GM18526 (cell line): Measurements from ENCODE around the gene TLR5.

Experiments
- POLR2A ChIP-seq: IDR thresholded peaks from 3 replicates; pipeline ENCODE4 v1.6.1; 2011; ENCODE audit not compliant: insufficient read length; ENCODE audit errors: extremely low read depth

TLR5 gene

GRCh38 chr1:223136086-223136485, 7.0 kb downstream of the TLR5 start:
- TF ChIP-seq POLR2A: no peak

DNA sequence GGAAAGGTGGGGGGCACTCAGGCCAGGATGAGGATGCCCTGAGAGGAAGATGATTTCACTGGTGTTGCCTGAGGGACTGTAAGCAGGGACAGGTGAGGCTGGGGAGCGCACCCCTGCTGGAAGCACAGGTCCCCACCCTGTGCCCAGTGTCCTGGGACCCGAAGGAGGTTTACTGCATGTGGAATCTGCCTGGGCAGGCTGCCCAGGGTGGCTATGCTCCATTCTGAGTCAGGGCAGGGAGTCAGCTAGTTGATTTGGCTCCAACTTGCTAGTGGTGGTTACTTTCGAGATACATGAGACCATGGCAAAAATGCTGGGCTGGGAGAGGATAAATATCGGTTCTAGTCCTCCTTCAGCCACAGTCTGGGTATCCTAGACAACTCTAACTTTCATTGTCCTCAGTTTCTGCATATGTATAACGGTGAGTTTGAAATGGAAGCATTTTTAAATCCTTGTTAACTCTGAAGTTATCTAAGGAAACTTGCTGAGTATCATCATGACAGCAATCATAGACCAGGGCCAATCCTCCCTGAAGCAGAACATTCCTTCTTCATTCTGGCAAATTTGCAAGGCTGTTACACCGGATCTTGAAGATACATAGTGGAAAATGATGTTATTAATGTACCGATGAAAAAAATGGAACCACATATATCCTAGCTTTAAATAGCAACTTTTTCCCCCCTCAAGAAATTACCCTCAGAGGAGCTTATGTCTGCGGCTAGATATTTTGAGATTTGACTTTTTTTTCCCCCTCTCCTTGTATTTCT, 7.7 kb downstream of the TLR5 start:
- no peak for TF ChIP-seq POLR2A

- TF ChIP-seq POLR2A: no peak
These were observed 9.1 kb downstream of the TLR5 start for GRCh38 chr1:223133824-223134435.

DNA sequence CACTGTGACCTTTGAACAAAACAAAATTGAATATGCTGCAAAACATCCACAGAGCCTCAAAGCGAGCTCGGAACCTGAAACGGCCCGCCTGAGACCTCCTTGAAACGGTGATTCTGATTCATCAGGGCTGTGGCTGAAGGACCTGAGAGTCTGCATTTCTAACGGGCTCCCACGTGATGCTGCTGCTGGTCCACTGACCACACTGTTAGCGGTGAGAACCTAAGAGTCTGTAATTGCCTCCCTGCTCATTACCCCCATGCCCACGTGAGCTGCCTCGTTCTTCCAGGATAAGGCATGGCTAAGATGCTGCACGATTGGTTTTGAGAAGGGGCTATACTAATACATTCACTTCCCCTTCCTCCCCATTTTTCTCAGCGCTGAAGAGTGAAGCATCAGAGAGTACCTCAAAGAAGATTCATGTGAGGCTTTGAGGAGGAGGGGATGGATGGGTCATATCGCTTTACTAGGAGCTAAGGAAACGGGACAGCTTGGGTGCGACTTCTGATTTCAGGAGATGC, 9.7 kb downstream of the TLR5 start:
- TF ChIP-seq POLR2A: no peak

DNA sequence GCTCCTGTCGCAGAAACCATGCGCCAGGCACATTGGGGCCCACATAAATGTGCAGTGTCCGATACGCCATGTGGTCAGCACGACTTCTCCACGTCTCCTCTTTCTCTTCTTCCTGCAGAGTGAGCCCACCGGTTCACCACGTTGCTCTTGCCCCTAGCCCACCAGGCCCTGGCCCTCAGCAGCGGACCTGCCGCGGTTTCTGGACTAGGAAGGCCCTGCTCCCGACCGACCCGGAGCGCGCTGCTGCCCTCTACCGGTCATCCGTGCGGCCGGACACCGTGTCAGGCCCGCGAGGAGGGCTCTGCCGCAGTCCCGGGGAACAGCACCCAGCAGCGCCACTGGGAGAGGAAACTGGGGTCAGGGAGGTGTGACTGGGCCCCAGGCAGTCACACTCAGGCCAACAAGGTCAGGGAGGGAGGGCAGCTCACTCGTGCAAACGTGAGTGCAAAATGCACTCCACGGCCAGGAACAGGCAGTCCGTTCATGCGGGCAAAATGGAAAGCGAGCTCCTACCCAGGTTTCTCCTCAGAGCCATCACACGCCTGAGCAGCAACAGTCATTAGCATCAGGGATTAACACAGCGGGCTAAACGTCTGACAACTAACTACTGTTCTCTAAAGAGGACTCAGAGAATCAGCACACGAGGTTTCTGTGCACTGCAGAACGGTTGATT, 13.7 kb downstream of the TLR5 start:
- TF ChIP-seq POLR2A: no peak

DNA sequence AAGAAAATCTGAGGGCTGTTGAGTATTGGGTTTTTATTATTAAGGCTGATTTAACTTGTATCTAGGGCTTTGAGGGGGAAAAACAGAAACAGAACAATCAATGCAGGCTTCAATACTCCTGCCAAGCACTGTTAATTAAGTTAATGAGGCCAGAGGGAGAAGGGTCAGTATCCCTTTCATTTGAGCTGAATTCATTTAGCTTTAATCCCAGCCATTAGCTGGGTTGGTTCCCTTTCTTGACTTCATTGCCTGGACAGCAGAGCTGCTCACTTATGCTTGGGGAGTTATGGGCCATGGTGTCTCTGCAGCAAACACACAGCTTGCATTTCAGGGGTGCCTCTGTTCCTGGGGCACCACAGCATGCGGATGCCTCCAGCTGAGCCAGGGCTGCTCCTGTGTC, 16.3 kb downstream of the TLR5 start:
- TF ChIP-seq POLR2A: no peak

DNA sequence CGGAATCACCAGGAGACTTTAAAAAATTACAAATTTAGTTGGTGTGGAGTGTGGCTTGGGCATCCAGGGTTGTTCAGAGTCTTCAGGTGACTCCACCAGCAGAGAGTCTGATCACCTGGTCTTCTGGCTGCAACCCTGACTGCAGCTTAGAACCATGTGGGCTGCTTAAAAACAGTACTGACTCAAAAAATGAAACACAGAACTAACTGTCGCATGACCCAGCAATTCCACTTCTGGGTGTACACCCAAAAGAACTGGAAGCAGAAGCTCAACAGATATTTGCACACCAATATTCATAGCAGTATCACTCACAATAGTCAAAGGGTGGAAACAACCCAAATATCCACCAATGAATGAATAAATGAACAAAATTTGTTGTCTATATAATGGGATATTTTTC, 17.3 kb downstream of the TLR5 start:
- no peak for TF ChIP-seq POLR2A

GRCh38 chr1:223123011-223123610, 19.9 kb downstream of the TLR5 start:
- TF ChIP-seq POLR2A: no peak

DNA sequence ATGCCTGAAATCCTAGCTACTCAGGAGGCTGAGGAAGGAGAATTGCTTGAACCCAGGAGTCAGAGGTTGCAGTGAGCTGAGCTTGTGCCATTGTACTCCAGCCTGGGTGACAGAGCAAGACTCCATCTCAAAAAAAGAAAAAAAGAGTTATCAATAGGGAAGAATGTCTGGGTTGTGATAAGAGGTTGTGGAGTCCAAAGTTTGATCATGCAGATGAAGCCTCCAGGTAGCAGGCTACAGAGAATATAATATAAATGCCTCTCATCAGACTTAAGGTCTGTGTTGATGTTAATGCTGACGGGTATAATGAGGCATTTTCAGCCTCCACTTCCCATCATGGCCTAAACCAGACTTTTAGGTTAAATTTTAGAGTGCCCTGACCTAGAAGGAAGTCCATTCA, 24.6 kb downstream of the TLR5 start:
- TF ChIP-seq POLR2A: no peak

DNA sequence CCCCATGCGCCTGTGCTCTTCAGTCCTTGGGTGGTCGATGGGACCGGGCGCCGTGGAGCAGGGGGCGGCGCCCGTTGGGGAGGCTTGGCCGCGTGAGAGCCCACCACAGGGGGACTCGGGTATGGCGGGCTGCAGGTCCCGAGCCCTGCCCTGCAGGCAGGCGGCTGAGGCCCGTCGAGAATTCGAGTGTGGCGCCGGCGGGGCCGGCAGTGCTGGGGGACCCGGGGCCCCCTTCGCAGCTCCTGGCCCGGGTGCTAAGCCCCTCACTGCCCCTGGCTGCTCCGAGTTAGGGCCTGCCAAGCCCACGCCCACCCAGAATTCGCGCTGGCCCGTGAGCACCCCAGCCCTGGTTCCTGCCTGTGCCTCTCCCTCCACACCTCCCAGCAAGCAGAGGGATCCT, 26.1 kb downstream of the TLR5 start:
- TF ChIP-seq POLR2A: no peak

GRCh38 chr1:223114871-223115270, 28.2 kb downstream of the TLR5 start:
- TF ChIP-seq POLR2A: no peak

- no peak for TF ChIP-seq POLR2A
These were observed 32.1 kb downstream of the TLR5 start for GRCh38 chr1:223110952-223111351.

DNA sequence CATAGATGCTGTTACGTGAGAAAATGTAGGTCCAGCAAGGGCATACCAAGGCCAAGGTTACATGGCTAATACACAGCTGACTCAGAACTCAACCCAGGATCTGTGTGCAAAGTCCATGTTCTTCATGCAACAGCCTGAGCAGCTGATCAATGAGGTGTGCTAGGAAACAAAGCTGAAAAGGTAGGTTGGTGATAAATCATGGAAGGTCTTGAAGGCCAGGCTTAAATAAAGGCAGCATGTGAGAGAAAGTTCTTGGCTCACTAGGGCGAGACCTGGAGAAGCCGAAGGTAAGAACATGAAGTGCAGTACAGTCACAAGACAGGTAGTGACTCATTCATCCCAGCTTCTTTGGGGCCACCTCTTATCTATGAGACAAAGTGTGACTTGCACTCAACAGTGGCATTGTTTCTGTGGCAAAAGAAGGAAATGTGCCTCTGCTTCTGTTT, 33.4 kb downstream of the TLR5 start:
- TF ChIP-seq POLR2A: no peak

DNA sequence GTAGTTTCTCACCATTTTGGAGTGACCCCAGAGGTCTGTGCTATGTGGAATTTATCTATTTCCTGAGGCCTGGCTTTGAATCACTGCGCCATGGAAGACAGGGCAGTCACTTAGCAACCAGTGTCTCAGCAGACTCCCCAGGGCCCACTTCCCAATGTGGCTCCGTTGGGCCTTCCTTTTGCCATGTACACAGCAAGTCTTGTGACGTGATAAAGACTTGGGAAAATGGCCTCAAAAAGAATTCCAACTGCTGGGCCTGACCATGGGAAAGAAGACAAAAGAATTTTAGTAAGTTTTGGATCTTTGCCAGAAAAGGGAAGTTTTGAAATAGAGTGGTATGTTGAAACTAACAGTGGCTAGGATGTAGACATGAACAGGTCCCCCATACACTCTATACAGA, 36.2 kb downstream of the TLR5 start:
- TF ChIP-seq POLR2A: no peak

- no peak for TF ChIP-seq POLR2A
These were observed 37.5 kb downstream of the TLR5 start for GRCh38 chr1:223105568-223105967.
